Ishikawa (cell line): ENCODE data around the gene TRPC4AP.

Experiments used
- CEBPB ChIP-seq: IDR thresholded peaks from 2 replicates; pipeline ENCODE4 v1.6.1; 2012
- CREB1 ChIP-seq: IDR thresholded peaks from 2 replicates; pipeline ENCODE4 v1.6.1; 2012; ENCODE audit warnings: low read depth
- EGR1 ChIP-seq: IDR thresholded peaks from 2 replicates; pipeline ENCODE4 v1.6.1; 2012
- EP300 ChIP-seq: IDR thresholded peaks from 2 replicates; pipeline ENCODE4 v1.6.1; 2012; ENCODE audit warnings: borderline replicate concordance
- FOXM1 ChIP-seq: IDR thresholded peaks from 2 replicates; pipeline ENCODE4 v1.6.1; 2012; ENCODE audit warnings: low read depth, borderline replicate concordance
- MAX ChIP-seq: IDR thresholded peaks from 2 replicates; pipeline ENCODE4 v1.6.1; 2012
- NFIC ChIP-seq: IDR thresholded peaks from 2 replicates; pipeline ENCODE4 v1.6.1; 2012
- RAD21 ChIP-seq: IDR thresholded peaks from 2 replicates; pipeline ENCODE4 v1.6.1; 2012; ENCODE audit warnings: low read depth
- TAF1 ChIP-seq: IDR thresholded peaks from 2 replicates; pipeline ENCODE4 v1.6.1; 2012; ENCODE audit warnings: low read depth, mild to moderate bottlenecking
- TCF12 ChIP-seq: IDR thresholded peaks from 2 replicates; pipeline ENCODE4 v1.6.1; 2012; ENCODE audit warnings: low read depth
- TEAD4 ChIP-seq: IDR thresholded peaks from 2 replicates; pipeline ENCODE4 v1.6.1; 2012
- YY1 ChIP-seq: IDR thresholded peaks from 2 replicates; pipeline ENCODE4 v1.6.1; 2012; ENCODE audit warnings: low read depth
- ZBTB7A ChIP-seq: IDR thresholded peaks from 2 replicates; pipeline ENCODE4 v1.6.1; 2012; ENCODE audit warnings: low read depth
- TF ChIP-seq, protein P1 (sequence below): IDR thresholded peaks from 2 replicates; pipeline ENCODE4 v1.6.1; 2012
- TF ChIP-seq, protein P2 (sequence below): IDR thresholded peaks from 2 replicates; pipeline ENCODE4 v1.6.1; 2012; ENCODE audit warnings: low read depth, mild to moderate bottlenecking

The TRPC4AP gene

GRCh38 chr20:34968042-34968775, 124.4 kb downstream of the TRPC4AP start:
- TF ChIP-seq ZBTB7A, result no peak
- no peak for TF ChIP-seq TEAD4
- no peak for TF ChIP-seq RAD21
- no peak for TF ChIP-seq MAX
- TF ChIP-seq NFIC, result no peak
- no peak for TF ChIP-seq CREB1
- no peak for TF ChIP-seq CEBPB
- no peak for TF ChIP-seq YY1
- TF ChIP-seq TAF1, result no peak
- TF ChIP-seq, protein P1, sequence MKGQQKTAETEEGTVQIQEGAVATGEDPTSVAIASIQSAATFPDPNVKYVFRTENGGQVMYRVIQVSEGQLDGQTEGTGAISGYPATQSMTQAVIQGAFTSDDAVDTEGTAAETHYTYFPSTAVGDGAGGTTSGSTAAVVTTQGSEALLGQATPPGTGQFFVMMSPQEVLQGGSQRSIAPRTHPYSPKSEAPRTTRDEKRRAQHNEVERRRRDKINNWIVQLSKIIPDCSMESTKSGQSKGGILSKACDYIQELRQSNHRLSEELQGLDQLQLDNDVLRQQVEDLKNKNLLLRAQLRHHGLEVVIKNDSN, result no peak
- TF ChIP-seq, protein P2, sequence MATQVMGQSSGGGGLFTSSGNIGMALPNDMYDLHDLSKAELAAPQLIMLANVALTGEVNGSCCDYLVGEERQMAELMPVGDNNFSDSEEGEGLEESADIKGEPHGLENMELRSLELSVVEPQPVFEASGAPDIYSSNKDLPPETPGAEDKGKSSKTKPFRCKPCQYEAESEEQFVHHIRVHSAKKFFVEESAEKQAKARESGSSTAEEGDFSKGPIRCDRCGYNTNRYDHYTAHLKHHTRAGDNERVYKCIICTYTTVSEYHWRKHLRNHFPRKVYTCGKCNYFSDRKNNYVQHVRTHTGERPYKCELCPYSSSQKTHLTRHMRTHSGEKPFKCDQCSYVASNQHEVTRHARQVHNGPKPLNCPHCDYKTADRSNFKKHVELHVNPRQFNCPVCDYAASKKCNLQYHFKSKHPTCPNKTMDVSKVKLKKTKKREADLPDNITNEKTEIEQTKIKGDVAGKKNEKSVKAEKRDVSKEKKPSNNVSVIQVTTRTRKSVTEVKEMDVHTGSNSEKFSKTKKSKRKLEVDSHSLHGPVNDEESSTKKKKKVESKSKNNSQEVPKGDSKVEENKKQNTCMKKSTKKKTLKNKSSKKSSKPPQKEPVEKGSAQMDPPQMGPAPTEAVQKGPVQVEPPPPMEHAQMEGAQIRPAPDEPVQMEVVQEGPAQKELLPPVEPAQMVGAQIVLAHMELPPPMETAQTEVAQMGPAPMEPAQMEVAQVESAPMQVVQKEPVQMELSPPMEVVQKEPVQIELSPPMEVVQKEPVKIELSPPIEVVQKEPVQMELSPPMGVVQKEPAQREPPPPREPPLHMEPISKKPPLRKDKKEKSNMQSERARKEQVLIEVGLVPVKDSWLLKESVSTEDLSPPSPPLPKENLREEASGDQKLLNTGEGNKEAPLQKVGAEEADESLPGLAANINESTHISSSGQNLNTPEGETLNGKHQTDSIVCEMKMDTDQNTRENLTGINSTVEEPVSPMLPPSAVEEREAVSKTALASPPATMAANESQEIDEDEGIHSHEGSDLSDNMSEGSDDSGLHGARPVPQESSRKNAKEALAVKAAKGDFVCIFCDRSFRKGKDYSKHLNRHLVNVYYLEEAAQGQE, result no peak

DNA sequence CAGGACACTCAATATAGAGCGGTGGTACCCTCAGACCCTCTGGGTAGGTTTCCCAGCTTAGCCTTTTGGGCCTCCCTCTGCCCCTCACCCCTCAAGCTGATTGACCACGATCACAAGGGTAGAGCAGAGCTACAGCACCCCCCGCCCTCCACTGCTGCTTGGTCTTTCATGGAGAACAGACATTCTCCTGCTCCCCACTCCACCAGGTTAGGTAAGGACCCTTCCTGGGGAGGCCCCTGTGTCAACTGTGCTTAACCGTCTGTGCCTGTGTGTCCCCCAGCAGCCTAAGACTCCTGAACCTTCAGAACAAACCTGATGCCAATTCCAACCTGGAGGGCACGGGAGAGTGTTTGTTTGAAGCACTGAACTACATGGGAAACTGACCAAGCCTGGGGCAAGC, 125.2 kb downstream of the TRPC4AP start:
- TF ChIP-seq CREB1, result no peak
- TF ChIP-seq NFIC, result no peak
- TF ChIP-seq EP300, result no peak
- TF ChIP-seq, protein P2, result no peak
- TF ChIP-seq TCF12, result no peak
- no peak for TF ChIP-seq FOXM1
- TF ChIP-seq, protein P1, result no peak
- no peak for TF ChIP-seq ZBTB7A
- no peak for TF ChIP-seq EGR1
- TF ChIP-seq CEBPB, result no peak
- no peak for TF ChIP-seq MAX
- TF ChIP-seq RAD21, result no peak
- TF ChIP-seq TEAD4, result no peak

DNA sequence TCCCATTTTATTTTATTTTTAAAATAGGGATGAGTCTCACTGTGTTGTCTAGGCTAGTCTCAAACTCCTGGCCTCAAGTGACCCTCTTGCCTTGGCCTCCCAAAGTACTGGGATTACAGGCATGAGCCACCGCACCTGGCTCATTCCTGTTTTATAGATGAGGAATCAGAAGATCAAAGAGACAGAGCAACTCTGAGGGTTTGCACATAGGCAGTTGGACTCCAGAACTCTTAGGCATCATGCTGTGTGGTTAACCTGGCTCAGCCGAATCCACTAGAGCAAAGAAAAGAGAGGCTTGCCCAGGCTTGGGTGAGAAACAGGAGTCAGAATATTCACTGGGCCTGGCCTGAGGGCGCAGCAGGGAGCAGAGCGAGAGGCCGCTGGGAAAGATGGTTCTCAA, 127.6 kb downstream of the TRPC4AP start:
- no peak for TF ChIP-seq NFIC
- TF ChIP-seq MAX, result no peak

GRCh38 chr20:34964486-34964885, 128.1 kb downstream of the TRPC4AP start:
- no peak for TF ChIP-seq ZBTB7A
- TF ChIP-seq TEAD4, result no peak
- TF ChIP-seq NFIC, result no peak
- no peak for TF ChIP-seq CEBPB
- no peak for TF ChIP-seq TCF12
- TF ChIP-seq, protein P1, result no peak
- no peak for TF ChIP-seq RAD21
- no peak for TF ChIP-seq YY1
- TF ChIP-seq, protein P2, result no peak
- TF ChIP-seq FOXM1, result no peak
- TF ChIP-seq CREB1, result no peak
- TF ChIP-seq TAF1, result no peak
- no peak for TF ChIP-seq EGR1
- no peak for TF ChIP-seq EP300
- no peak for TF ChIP-seq MAX
